WI38 (cell line): ENCODE results near the gene ZNF341.
A peak's percentile ranks its signal among the peaks of the same experiment; 100 is the strongest.

Source experiments
- H3K4me3 ChIP-seq: 2 replicates; pipeline ENCODE4 v1.5.1; 2011; ENCODE audit warnings: low read depth, mild to moderate bottlenecking, control low read depth, low read length
- TF ChIP-seq, protein P1 (sequence below): IDR thresholded peaks from 2 replicates; pipeline ENCODE4 v1.5.1; 2012; ENCODE audit warnings: low read depth, mild to moderate bottlenecking, control low read depth, low read length

Gene ZNF341

GRCh38 chr20:33731693-33732165 is at the start of gene ZNF341:
Gene ZNF341, plus strand, starts transcription at chr20:33731996. Its CDS starts 26 bp downstream, at chr20:33732022.
- TF ChIP-seq, protein P1, sequence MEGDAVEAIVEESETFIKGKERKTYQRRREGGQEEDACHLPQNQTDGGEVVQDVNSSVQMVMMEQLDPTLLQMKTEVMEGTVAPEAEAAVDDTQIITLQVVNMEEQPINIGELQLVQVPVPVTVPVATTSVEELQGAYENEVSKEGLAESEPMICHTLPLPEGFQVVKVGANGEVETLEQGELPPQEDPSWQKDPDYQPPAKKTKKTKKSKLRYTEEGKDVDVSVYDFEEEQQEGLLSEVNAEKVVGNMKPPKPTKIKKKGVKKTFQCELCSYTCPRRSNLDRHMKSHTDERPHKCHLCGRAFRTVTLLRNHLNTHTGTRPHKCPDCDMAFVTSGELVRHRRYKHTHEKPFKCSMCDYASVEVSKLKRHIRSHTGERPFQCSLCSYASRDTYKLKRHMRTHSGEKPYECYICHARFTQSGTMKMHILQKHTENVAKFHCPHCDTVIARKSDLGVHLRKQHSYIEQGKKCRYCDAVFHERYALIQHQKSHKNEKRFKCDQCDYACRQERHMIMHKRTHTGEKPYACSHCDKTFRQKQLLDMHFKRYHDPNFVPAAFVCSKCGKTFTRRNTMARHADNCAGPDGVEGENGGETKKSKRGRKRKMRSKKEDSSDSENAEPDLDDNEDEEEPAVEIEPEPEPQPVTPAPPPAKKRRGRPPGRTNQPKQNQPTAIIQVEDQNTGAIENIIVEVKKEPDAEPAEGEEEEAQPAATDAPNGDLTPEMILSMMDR = peak; percentile 64
- H3K4me3 ChIP-seq = peak within 1 kb of the TSS; percentile 63

DNA sequence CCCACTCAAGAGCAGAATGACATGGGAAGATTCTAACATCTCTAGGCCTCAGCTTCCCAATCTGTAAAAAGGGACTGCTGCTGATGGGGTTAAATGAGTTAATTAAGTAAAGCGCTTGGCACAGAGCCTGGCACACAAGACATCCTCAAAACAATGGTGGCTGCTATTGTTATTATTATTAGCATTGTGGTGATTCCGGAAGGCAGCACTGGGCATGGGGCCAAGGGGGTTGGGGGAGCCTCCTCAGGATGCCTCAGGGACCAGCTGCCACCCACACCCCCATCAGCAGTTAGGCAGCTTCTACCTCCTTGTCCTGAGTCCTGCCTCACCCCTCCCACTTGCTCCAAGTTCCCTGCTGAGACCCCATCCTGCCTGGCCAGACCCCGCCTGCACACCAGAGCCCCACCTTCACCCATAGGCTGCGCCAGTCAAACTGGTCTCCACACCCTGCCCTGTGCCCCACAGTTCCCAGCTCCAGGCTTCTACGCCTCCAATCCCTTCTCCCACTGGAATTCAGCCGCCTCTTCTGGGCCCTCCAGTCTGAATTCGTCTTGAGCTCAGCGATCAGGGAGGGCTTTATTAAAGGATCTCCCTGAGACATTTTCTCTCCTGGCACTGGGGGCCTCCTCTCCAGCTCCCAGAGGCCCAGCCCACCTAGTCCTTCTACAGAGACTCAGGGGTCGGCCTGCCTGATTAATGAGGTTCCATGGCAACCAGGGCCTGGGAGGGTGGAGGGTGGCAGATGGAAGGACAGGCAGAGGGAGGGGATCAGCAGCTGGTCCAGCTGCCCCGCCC is 47.1 kb upstream of the ZNF341 start:
- H3K4me3 ChIP-seq = peak overlapping the region; percentile 62
- TF ChIP-seq, protein P1 = no peak

GRCh38 chr20:33685328-33686099 is 46.3 kb upstream of the ZNF341 start:
- TF ChIP-seq, protein P1 = no peak
- H3K4me3 ChIP-seq = peak overlapping the region; percentile 62

- TF ChIP-seq, protein P1 = no peak
- peak within 1 kb of the TSS; percentile 62 for H3K4me3 ChIP-seq
These were observed 45.5 kb upstream of the ZNF341 start, which contains the start of gene E2F1 for GRCh38 chr20:33686100-33686983. Gene E2F1, minus strand, starts transcription at chr20:33686385. Its CDS starts 121 bp downstream, at chr20:33686264.

DNA sequence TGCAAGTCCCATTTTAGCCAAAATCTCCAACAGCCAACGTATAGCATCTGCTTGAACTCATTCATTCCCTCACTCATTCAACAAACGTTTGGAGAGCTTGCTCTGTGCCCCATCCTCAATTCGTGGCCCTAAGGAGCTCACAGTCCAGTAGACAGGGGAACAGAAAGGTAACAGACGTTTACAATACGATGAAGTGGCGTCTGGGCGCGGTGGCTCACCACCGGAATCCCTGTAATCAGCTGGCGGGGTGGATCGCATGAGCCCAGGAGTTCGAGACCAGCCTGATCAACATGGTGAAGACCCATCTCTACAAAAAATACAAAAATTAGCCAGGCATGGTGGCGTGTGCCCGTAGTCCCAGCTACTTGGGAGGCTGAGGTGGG is 44.8 kb upstream of the ZNF341 start:
- H3K4me3 ChIP-seq = peak overlapping the region; percentile 48
- TF ChIP-seq, protein P1 = no peak

DNA sequence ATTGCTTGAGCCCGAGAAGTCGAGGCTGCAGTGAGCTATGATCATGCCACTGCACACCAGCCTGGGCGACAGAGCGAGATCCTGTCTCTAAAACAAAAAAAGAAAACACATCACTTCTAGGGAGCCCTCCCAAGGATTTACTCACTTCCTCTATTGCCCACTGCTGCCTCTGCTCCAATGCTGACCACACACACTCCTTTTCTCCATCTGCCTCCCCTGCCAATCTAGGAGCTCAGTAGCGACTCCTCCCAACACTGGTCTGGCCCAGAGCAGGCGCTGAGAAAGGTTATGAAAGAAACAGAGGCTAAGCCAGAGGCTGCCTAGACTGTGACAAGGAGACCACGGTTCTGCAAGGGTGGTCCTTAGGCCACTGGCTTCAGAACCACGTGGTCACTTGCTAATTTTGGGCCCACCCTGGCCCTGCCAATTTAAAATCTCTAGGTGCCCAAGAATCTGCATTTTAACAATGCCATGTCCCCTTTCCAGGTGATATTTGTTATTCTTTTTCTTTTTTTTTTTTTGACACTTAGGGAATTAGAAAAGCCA is 44.4 kb upstream of the ZNF341 start:
- H3K4me3 ChIP-seq = no peak overlapping the region
- TF ChIP-seq, protein P1 = no peak
